ENCODE results near the gene PFDN5. TPM values are rescaled to one million over a fixed set of nuclear protein-coding genes. Genes with fewer than 3 reads are reported as not detected.

PFDN5 gene
- total RNA-seq, 2 experiments from 2014 or later, result 376 to 383 TPM

DNA sequence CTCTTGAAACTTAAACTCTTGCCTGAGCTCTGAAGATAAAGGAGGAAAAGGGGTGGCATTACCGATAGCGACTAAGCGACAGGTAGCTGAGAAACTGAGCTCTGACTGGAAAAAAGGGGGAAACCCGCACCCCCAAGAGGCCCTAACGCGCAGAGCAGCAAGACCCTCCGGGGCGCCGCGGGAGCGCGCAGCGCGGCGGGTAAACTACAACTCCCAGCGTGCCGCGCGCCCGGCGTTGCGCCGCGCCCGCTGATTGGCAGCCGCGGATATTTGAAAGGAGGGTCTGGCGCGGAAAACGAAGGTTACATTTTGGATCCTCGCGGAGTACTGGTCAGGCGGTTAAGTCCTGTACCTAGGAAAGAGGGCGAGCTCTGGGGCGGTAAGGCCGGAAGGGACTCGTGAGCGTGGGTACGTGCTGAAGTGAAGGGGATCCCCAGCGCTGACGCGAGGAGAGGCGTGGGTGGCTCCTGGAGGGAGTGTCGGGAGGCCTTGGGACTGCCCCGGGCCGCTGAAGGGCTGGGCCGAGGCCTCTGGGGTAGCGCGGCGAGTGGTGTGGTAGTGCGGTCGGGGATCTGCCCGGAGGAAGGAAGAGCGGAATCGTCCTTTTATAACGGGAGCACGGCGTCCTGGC, 27.2 kb upstream of the PFDN5 start, which contains the start of gene ESPL1:
Gene ESPL1, plus strand, starts transcription at position 301 of the 631 bp plus-strand sequence. CDS start 468 bp downstream, outside the sequence.
- H3K36me3 Mint-ChIP-seq (ENCODE audit: low read depth), result peaks cover 39% of the 10 kb centered on the region
- intact Hi-C loops (cut with micrococcal nuclease), result loop anchor here (1.0 to 2.0 kb wide), 10 partner anchors 16 to 233 kb away; partner anchors contain the start of genes AAAS, MYG1, PCBP2 and PFDN5
- H3K4me3 Mint-ChIP-seq, result peak within 1 kb of the TSS; percentile 99
- H3K4me1 Mint-ChIP-seq (ENCODE audit: low read depth), result peaks cover 22% of the 10 kb centered on the region
- H3K27me3 Mint-ChIP-seq (ENCODE audit: low read depth), result no peaks in the 10 kb centered on the region
- CTCF ChIA-PET, result interaction anchor here (0.6 to 9.9 kb wide), 25 partner anchors 9 to 202 kb away, joined by 3 to 141 read pairs (median 6); partner anchors contain the start of genes AAAS, ITGB7 and PFDN5
- peak within 1 kb of the TSS; percentile 99 for H3K27ac Mint-ChIP-seq
- DNase-seq, result peak; percentile 95
- H3K9me3 Mint-ChIP-seq, result no peaks in the 10 kb centered on the region

DNA sequence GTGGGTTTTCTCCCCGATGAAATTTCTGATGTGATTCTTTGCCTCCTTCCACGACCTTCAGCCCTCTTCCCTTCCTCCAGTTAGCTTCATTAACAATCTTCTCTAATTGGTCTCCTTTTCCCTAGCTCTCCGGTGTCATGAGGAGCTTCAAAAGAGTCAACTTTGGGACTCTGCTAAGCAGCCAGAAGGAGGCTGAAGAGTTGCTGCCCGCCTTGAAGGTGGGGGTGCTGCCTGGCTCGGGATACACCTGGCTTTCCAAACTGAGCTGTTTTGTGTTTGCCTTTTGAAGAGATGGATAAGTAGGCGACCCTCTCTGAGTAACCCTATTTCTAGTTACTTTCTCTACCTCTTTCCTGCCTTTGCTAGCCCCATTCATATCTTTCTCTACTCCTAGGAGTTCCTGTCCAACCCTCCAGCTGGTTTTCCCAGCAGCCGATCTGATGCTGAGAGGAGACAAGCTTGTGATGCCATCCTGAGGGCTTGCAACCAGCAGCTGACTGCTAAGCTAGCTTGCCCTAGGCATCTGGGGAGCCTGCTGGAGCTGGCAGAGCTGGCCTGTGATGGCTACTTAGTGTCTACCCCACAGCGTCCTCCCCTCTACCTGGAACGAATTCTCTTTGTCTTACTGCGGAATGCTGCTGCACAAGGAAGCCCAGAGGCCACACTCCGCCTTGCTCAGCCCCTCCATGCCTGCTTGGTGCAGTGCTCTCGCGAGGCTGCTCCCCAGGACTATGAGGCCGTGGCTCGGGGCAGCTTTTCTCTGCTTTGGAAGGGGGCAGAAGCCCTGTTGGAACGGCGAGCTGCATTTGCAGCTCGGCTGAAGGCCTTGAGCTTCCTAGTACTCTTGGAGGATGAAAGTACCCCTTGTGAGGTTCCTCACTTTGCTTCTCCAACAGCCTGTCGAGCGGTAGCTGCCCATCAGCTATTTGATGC, 26.4 kb upstream of the PFDN5 start:
- intact Hi-C loops (cut with micrococcal nuclease), result loop anchor here (1.0 to 2.0 kb wide), 10 partner anchors 17 to 232 kb away; partner anchors contain the start of genes AAAS, MYG1, PCBP2 and PFDN5
- H3K36me3 Mint-ChIP-seq (ENCODE audit: low read depth), result peaks cover 41% of the 10 kb centered on the region
- peak; percentile 18 for DNase-seq
- H3K9me3 Mint-ChIP-seq, result no peaks in the 10 kb centered on the region
- no peaks in the 10 kb centered on the region for H3K27me3 Mint-ChIP-seq (ENCODE audit: low read depth)
- CTCF ChIA-PET, result interaction anchor here (0.6 to 9.9 kb wide), 18 partner anchors 8 to 112 kb away, joined by 3 to 141 read pairs (median 6); partner anchors contain the start of genes AAAS and MYG1
- H3K4me3 Mint-ChIP-seq, result peak overlapping the region; percentile 99
- H3K4me1 Mint-ChIP-seq (ENCODE audit: low read depth), result peaks cover 22% of the 10 kb centered on the region
- H3K27ac Mint-ChIP-seq, result peak overlapping the region; percentile 99

DNA sequence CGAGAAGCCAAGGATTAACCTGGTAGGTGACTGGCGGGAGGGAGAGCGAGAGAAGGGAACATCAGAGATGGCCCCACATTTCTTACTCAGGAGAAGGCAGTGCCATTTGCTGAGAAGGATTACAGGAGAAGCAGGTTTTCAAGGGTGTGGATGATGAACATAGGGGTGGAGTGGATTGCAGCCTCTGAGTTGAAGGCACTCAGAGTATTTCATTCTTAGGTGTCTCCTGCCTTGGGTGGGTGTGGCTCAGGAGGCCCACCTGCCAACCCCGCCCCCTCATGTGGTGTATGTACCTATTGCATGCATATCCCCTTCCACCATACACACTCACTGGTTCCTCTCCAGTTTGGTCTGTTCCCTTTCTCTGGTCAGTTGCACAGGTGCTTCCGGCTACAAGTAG, 20.9 kb upstream of the PFDN5 start:
- no peak for DNase-seq
- intact Hi-C loops (cut with micrococcal nuclease), result no loop called here
- no peak overlapping the region for H3K27ac Mint-ChIP-seq
- no peaks in the 10 kb centered on the region for H3K9me3 Mint-ChIP-seq
- H3K4me1 Mint-ChIP-seq (ENCODE audit: low read depth), result peaks cover 11% of the 10 kb centered on the region
- no peak overlapping the region for H3K4me3 Mint-ChIP-seq
- CTCF ChIA-PET, result no interaction called here
- no peaks in the 10 kb centered on the region for H3K27me3 Mint-ChIP-seq (ENCODE audit: low read depth)
- H3K36me3 Mint-ChIP-seq (ENCODE audit: low read depth), result peaks cover 62% of the 10 kb centered on the region

DNA sequence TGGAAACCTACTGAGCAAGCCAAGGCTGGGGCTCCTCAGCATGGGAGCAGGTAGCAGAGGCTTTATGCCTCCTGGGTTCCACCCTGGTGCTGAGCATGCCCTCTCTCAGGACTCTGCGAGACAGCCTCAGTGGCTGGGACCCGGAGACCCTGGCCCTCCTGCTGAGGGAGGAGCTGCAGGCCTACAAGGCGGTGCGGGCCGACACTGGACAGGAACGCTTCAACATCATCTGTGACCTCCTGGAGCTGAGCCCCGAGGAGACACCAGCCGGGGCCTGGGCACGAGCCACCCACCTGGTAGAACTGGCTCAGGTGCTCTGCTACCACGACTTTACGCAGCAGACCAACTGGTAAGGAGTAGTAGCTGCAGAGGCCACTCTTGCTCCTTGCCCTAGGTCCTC, 18.8 kb upstream of the PFDN5 start:
- Mint-ChIP-seq H3K36me3 (ENCODE audit: low read depth) (peaks cover 58% of the 10 kb centered on the region), H3K9me3 (no peaks in the 10 kb centered on the region), H3K27me3 (ENCODE audit: low read depth) (no peaks in the 10 kb centered on the region), H3K4me3 (no peak overlapping the region), H3K4me1 (ENCODE audit: low read depth) (no peaks in the 10 kb centered on the region), H3K27ac (no peak overlapping the region)
- DNase-seq, result no peak
- CTCF ChIA-PET, result interaction anchor here (1.0 to 1.8 kb wide), 3 partner anchors 9 to 78 kb away, joined by 3 to 10 read pairs (median 3); partner anchors contain the start of gene ESPL1
- intact Hi-C loops (cut with micrococcal nuclease), result no loop called here

DNA sequence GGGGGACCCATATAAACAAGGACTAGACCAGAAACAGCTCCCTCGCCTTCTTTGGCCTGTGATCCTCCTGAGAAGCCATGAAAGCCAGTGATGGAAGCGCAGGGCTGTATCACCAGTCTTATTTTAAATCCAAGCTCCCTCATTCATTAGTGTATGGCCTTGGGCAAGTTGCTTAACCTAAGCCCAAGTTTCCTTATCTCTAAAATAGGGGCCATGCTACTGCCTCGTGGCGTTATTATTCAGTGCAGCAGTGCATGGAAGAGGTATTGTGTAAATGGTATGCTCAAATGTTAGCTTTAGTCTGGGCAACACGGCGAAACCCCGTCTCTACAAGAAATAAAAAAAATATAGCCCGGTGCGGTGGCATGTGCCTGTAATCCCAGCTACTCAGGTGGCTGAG, 17.4 kb upstream of the PFDN5 start:
- intact Hi-C loops (cut with micrococcal nuclease), result no loop called here
- CTCF ChIA-PET, result interaction anchor here (0.8 to 2.2 kb wide), 6 partner anchors 9 to 80 kb away, joined by 3 to 10 read pairs (median 3); partner anchors contain the start of genes ESPL1 and PFDN5
- H3K27me3 Mint-ChIP-seq (ENCODE audit: low read depth), result no peaks in the 10 kb centered on the region
- H3K4me3 Mint-ChIP-seq, result no peak overlapping the region
- H3K27ac Mint-ChIP-seq, result no peak overlapping the region
- no peaks in the 10 kb centered on the region for H3K9me3 Mint-ChIP-seq
- H3K4me1 Mint-ChIP-seq (ENCODE audit: low read depth), result no peaks in the 10 kb centered on the region
- peaks cover 61% of the 10 kb centered on the region for H3K36me3 Mint-ChIP-seq (ENCODE audit: low read depth)
- DNase-seq, result no peak

DNA sequence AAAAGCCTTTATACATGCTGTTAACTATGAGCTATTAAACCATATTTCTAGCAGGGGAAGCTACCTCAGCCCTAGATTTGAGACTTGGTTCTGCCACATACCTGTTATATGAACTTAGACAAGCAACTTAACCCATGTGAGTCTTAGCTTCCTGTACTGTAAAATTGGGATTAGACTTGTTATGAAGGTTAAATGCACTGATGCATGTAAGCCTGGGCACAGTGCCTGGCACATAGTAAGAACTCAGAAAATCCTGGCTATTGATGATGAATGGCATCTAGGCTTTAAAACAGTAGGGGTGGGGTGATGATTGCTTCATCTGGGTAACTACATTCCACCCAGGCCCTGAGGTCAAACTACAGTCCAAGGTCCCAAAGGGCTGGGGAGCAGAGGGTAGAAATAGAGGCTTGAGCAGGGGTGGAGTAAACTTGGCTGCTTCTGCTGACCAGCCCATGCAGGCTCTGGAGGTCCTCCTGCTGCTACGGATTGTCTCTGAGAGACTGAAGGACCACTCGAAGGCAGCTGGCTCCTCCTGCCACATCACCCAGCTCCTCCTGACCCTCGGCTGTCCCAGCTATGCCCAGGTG, 16.0 kb upstream of the PFDN5 start:
- Mint-ChIP-seq H3K4me1 (ENCODE audit: low read depth) (no peaks in the 10 kb centered on the region), H3K27ac (no peak overlapping the region), H3K4me3 (no peak overlapping the region), H3K9me3 (no peaks in the 10 kb centered on the region), H3K27me3 (ENCODE audit: low read depth) (no peaks in the 10 kb centered on the region), H3K36me3 (ENCODE audit: low read depth) (peaks cover 66% of the 10 kb centered on the region)
- intact Hi-C loops (cut with micrococcal nuclease), result no loop called here
- CTCF ChIA-PET, result interaction anchor here (0.9 to 2.2 kb wide), 3 partner anchors 10 to 68 kb away, joined by 3 to 10 read pairs (median 7); no protein-coding TSS in a partner anchor
- no peak for DNase-seq

DNA sequence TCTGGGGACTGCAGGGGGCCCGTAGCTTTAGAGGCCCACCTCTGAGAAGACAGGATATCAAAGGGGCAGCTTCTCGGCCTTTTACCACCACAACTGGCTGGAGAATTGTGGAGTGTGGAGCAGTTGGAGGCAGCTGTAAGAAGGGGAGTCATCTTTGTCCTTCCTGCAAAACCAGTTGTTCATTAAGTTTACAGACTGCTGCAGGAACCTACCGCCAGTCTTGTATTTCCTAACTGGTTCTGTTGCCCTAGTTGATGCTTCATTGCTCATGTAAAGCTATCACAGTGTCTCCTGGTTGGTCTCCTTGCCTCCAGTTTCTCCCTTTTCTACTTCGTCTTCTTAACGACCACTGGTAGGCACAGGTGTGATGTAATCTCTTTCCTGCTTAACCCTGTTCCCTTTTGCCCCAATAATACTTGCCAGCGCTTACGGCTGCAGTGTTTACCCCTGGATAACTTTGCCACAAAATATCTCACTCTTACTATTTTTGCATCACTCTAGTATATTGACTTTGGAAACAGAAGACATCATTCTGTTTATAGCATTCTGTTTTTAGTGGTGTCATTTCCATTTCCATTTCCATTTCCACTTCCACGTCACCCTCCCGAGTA, 15.3 kb upstream of the PFDN5 start:
- no peak overlapping the region for H3K4me3 Mint-ChIP-seq
- no peaks in the 10 kb centered on the region for H3K9me3 Mint-ChIP-seq
- no peaks in the 10 kb centered on the region for H3K4me1 Mint-ChIP-seq (ENCODE audit: low read depth)
- intact Hi-C loops (cut with micrococcal nuclease), result no loop called here
- H3K27ac Mint-ChIP-seq, result no peak overlapping the region
- no peaks in the 10 kb centered on the region for H3K27me3 Mint-ChIP-seq (ENCODE audit: low read depth)
- DNase-seq, result no peak
- H3K36me3 Mint-ChIP-seq (ENCODE audit: low read depth), result peaks cover 63% of the 10 kb centered on the region
- CTCF ChIA-PET, result interaction anchor here (2.1 kb wide), 1 partner anchor 10 kb away, joined by 7 read pairs; no protein-coding TSS in a partner anchor

DNA sequence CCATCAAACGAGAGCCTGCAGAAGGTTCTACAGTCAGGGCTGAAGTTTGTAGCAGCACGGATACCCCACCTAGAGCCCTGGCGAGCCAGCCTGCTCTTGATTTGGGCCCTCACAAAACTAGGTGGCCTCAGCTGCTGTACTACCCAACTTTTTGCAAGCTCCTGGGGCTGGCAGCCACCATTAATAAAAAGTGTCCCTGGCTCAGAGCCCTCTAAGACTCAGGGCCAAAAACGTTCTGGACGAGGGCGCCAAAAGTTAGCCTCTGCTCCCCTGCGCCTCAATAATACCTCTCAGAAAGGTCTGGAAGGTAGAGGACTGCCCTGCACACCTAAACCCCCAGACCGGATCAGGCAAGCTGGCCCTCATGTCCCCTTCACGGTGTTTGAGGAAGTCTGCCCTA, 8.9 kb upstream of the PFDN5 start:
- intact Hi-C loops (cut with micrococcal nuclease), result loop anchor here (2.0 kb wide), 1 partner anchor 18 kb away; the partner anchor contains the start of gene ESPL1
- H3K27me3 Mint-ChIP-seq (ENCODE audit: low read depth), result no peaks in the 10 kb centered on the region
- peaks cover 76% of the 10 kb centered on the region for H3K36me3 Mint-ChIP-seq (ENCODE audit: low read depth)
- CTCF ChIA-PET, result interaction anchor here (0.7 to 12.3 kb wide), 9 partner anchors 9 to 139 kb away, joined by 3 to 154 read pairs (median 3); partner anchors contain the start of genes ESPL1 and PFDN5
- H3K9me3 Mint-ChIP-seq, result no peaks in the 10 kb centered on the region
- peaks cover 22% of the 10 kb centered on the region for H3K4me1 Mint-ChIP-seq (ENCODE audit: low read depth)
- no peak for DNase-seq
- no peak overlapping the region for H3K27ac Mint-ChIP-seq
- H3K4me3 Mint-ChIP-seq, result no peak overlapping the region

DNA sequence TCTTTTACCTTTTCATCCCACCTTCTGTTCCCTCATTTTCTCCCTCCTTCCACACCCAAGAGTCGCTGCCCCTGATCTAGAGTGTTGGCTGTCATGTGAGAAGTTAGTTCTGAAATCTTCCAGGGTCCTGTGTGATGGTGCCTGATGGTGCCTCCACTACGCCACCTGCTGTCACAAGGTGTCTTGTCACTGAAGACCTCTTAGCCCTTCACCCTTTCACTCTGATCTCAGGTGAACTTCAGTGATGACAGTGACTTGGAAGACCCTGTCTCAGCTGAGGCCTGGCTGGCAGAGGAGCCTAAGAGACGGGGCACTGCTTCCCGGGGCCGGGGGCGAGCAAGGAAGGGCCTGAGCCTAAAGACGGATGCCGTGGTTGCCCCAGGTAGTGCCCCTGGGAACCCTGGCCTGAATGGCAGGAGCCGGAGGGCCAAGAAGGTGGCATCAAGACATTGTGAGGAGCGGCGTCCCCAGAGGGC, 7.6 kb upstream of the PFDN5 start:
- Mint-ChIP-seq H3K27me3 (ENCODE audit: low read depth) (no peaks in the 10 kb centered on the region), H3K27ac (peak overlapping the region; percentile 32), H3K4me3 (no peak overlapping the region), H3K9me3 (no peaks in the 10 kb centered on the region), H3K36me3 (ENCODE audit: low read depth) (peaks cover 72% of the 10 kb centered on the region), H3K4me1 (ENCODE audit: low read depth) (peaks cover 23% of the 10 kb centered on the region)
- DNase-seq, result peak; percentile 77
- CTCF ChIA-PET, result interaction anchor here (1.0 to 12.3 kb wide), 10 partner anchors 10 to 129 kb away, joined by 3 to 154 read pairs (median 4); partner anchors contain the start of gene ESPL1
- intact Hi-C loops (cut with micrococcal nuclease), result loop anchor here (1.0 to 2.0 kb wide), 4 partner anchors 19 to 128 kb away; partner anchors contain the start of gene ESPL1

DNA sequence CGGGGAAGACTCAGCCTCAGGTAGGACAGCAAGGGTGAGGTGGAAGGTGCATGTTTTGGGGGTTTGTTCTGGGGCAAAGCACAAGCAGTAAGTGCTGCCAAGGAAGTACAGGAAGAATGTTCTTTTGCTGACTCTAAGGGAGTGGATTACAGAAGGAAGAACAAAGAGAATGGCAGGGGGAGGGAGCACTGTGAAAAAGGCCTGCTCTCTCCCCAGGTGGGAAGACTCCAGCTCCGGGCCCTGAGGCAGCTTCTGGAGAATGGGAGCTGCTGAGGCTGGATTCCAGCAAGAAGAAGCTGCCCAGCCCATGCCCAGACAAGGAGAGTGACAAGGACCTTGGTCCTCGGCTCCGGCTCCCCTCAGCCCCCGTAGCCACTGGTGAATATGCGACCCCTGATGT, 7.0 kb upstream of the PFDN5 start:
- H3K4me1 Mint-ChIP-seq (ENCODE audit: low read depth), result peaks cover 23% of the 10 kb centered on the region
- peak overlapping the region; percentile 2 for H3K27ac Mint-ChIP-seq
- H3K27me3 Mint-ChIP-seq (ENCODE audit: low read depth), result no peaks in the 10 kb centered on the region
- DNase-seq, result no peak
- no peak overlapping the region for H3K4me3 Mint-ChIP-seq
- peaks cover 72% of the 10 kb centered on the region for H3K36me3 Mint-ChIP-seq (ENCODE audit: low read depth)
- CTCF ChIA-PET, result interaction anchor here (1.0 to 12.3 kb wide), 7 partner anchors 20 to 130 kb away, joined by 3 to 154 read pairs (median 7); partner anchors contain the start of gene ESPL1
- intact Hi-C loops (cut with micrococcal nuclease), result no loop called here
- no peaks in the 10 kb centered on the region for H3K9me3 Mint-ChIP-seq

DNA sequence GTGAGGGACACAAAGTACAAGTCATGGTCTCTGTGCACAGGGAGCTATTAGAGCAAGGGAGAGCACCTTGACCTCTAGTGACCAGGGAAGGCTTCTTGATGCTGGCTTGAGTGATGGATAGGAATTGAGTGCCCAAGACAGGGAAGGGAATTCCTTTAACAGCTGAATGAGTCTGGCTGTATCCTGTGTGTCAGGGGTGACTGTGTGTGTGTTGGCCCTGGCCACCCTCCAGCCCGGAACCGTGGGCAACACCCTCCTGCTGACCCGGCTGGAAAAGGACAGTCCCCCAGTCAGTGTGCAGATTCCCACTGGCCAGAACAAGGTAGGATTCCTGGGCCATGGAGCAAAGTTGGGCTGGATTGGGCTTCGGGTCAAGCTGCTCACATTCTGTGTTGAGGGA, 5.5 kb upstream of the PFDN5 start:
- H3K4me1 Mint-ChIP-seq (ENCODE audit: low read depth), result peaks cover 26% of the 10 kb centered on the region
- intact Hi-C loops (cut with micrococcal nuclease), result loop anchor here (1.0 kb wide), 1 partner anchor 9 kb away; the partner anchor contains the start of gene MYG1

More for the DNA sequence above, 5.5 kb upstream of the PFDN5 start:
- no peak for DNase-seq
- H3K4me3 Mint-ChIP-seq, result no peak overlapping the region
- peaks cover 68% of the 10 kb centered on the region for H3K36me3 Mint-ChIP-seq (ENCODE audit: low read depth)
- no peaks in the 10 kb centered on the region for H3K27me3 Mint-ChIP-seq (ENCODE audit: low read depth)
- peak overlapping the region; percentile 84 for H3K27ac Mint-ChIP-seq
- CTCF ChIA-PET, result interaction anchor here (0.9 to 12.3 kb wide), 9 partner anchors 10 to 131 kb away, joined by 3 to 154 read pairs (median 4); partner anchors contain the start of genes AAAS and ESPL1
- H3K9me3 Mint-ChIP-seq, result no peaks in the 10 kb centered on the region

Measured in activated naive CD4-positive, alpha-beta T cell treated with anti-CD3 and anti-CD28 coated beads for 36 hours (primary cell).